SKM-1 treated with dmso at 0.1 percent for 144 hours (cell line): ENCODE measurements around the gene ESR2.
"Not testable (repeated sequence)": the region's sequence is repeated elsewhere in the genome, so short reads cannot be mapped to it uniquely, and the experiment has no call there.

ENCODE experiments used
- DNase-seq: peaks from one replicate; lab custom pipeline; 2025; ENCODE audit not compliant: unreplicated experiment; lab: John Stamatoyannopoulos, UW

The ESR2 gene

GRCh38 chr14:64293976-64294671 is at the start of gene ESR2:
Gene ESR2 (minus strand): TSS chr14:64294371. CDS start chr14:64282985, 11,386 bp downstream.
- DNase-seq = no peak

- DNase-seq = no peak
Measured at GRCh38 chr14:64340560-64341196, 46.5 kb upstream of the ESR2 start.

GRCh38 chr14:64338616-64339316 is 44.6 kb upstream of the ESR2 start:
- peak; percentile 89 for DNase-seq

DNA sequence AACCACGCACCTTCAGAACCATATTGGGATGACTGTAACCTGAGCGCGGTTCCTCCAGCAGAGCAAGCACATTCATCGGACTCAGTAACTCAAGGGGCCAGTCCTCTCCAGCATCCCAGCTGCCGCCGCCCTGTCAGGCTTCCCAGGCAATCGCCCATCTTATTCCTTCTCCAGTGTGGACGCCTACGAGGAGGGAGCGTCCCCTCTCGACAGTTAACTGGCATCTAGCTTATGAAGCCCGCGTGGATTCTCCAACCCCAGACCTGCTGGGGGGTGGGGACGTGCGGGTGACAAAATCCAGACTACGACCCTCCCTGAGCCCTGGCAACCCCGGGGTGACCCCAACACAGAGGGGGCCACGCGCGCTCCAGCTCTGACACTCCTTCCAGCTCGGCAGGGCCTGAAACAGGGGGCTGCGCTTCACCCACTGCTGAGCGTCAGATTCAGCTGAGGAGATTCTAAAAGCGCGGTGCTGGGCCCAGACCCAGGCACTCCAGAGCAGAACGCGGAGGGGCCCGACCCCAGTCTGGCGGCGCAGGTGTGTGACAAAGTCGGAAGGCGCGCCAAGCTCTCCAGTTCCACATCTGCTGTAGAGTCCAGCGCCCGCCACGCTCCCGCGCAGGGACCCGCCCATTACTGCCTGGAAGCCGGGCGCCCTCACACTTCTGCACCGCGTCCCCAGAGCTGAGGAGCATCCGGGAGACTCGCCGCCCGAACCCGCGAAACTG is 43.9 kb upstream of the ESR2 start:
- peak; percentile 66 for DNase-seq

DNA sequence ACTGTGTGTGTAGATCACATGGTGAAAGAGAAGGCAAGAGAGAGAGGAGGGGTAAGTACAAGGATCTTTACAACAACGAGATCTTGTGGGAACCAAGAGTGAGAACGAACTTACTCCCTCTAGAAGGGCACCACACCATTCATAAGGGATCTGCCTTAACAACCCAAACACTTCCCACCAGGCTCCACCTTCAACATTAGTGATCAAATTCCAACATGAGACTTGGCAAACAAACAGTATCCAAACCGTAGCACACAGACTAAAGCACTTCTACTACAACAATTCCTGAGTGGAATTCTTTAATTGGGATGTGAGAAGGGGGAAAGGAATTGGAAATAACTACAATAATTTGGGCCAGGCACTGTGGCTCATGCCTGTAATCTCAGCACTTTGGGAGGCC is 35.0 kb upstream of the ESR2 start:
- DNase-seq = no peak

- no peak for DNase-seq
Measured at GRCh38 chr14:64326502-64326901, 32.3 kb upstream of the ESR2 start.

- no peak for DNase-seq
Measured at GRCh38 chr14:64324895-64325294, 30.7 kb upstream of the ESR2 start.

DNA sequence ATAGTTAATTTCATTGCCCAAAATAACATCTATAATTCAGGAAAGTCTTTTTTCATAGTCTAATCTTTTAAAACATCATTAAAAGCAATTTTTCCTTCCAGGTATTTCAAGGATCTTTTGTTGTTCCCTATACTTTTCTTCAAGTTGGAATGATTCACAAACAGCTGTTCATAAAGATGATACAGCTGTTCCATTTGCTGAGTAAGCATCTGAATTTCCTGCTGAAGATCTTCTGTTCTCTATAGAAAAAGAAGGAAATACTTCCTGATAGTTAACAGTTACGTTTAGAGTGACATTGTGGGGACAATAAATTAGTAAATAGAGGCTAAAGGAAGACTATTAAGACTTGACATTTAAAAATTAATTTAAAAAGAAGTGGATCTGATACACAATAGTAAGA is 30.3 kb upstream of the ESR2 start:
- no peak for DNase-seq

GRCh38 chr14:64320362-64320761 is 26.2 kb upstream of the ESR2 start:
- DNase-seq = not testable (repeated sequence)

DNA sequence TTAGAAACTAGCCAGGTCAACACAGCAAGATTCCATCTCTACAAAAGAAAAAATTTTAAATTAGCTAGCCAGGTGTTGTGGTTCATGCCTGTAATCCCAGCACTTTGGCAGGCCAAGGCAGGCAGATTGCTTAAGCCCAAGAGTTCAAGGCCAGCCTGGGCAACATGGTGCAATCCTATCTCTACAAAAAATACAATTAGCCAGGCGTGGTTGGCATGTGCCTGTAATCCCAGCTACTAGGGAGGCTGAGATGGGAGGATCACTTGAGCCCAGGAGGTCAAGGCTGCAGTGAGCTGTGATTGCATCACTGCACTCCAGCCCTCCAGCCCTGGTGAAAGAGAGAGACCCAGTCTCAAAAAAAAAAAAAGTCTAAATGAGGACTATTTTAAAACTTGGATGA is 24.5 kb upstream of the ESR2 start:
- not testable (repeated sequence) for DNase-seq

DNA sequence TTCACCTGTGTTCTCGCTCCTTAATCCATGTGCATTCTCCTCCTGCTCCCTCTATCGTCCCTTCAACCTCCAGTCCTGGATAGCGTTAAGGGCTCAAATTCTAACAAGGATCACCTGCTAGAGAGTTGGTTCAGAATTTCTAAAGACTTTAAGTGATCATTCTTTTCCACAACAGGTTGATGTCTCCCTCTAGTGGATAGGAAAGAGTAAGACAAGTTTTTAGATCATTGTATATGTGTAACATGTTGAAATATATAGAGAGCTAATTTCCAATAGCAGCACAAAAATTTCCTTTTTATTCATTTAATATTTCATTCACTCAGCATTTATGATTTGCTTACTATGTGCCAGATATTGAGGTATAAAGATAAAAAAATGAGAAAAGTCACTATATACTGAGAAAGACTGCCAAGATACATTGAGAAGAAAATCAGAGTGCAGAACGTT is 9.3 kb upstream of the ESR2 start:
- peak; percentile 40 for DNase-seq

DNA sequence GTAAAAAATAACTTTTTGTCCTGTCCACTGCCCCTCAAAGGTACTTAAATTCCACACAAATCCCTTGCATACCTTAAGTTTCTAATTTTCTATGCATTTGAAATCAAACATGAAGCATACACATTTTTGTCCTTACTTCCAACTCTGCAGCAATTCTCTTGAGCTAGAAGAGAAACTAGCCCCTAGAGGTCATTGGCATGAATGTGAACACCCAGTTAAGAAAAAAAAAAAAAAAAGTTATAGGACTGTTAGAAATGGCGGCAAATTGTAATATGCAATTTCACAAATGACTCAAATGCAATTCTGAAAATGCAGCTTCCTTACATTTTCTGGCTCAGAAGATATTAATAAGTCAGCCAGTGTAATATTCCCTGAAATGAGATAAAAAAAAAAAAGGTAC is 4.6 kb upstream of the ESR2 start:
- DNase-seq = no peak

DNA sequence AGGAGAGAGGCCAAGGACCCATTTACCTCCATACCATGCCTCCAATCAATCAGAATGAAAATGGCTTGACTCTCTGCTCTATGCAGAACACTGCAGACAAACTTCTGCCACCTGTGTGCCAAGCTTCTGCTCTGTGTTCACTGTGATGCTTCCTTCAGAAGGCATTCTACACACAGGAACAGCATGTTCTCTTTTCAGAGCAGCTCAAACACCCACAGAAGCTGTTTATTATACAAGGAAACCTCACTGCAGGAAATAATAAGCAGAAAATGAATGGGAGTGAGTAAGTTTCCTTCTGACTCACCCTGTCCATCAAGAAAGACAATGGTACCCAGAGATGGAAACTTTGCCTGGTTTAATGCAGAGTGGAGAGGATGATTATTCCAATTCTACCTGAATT is 2.4 kb upstream of the ESR2 start:
- DNase-seq = no peak

DNA sequence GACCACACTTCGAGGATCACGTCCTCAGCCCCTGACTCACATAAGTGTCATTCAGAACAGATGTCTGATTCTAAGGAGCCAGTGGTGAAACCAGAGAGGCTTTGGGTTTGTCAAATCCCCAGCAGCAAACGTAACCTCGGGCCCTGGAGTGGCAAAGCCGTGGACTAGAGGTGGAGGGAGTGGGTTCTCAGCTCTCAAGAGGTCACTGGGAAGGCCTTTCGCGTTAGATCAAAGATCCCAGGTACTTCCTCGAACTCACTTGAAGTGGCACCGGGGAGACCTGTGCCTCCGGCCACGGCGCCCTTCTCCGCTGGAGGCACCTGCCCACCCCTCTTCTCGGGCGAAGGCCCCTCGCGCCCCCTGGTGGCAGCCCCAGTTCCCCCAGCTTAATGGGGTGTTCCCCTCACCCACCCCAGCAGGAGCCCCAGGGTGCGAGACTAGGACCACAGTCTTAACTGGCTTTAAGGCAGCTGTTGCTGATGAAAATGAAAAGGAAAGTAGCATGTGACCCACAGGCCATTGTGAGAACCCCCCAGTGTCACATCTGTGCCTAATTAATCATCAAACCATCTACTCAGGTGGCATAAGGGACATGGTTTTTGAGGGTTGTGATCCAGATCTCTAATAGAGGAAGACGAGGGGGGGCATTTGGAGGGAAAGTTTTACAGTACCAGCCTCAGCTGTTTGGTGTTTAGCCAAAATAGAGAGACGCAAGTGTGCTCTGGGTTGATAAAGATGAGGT is 672 bp upstream of the ESR2 start:
- peak; percentile 50 for DNase-seq

- DNase-seq = no peak
Measured at GRCh38 chr14:64292197-64292596, 2.0 kb downstream of the ESR2 start.

GRCh38 chr14:64289571-64289970 is 4.6 kb downstream of the ESR2 start:
- DNase-seq = no peak

- no peak for DNase-seq
Measured at GRCh38 chr14:64281805-64282204, 12.4 kb downstream of the ESR2 start.

GRCh38 chr14:64279704-64280668 is 14.2 kb downstream of the ESR2 start:
- no peak for DNase-seq

GRCh38 chr14:64278458-64278857 is 15.7 kb downstream of the ESR2 start:
- no peak for DNase-seq

GRCh38 chr14:64272019-64272418 is 22.2 kb downstream of the ESR2 start:
- no peak for DNase-seq
